ENCODE data around the gene NRP2.
A peak's percentile ranks its signal among the peaks of the same experiment; 100 is the strongest.

The NRP2 gene

GRCh38 chr2:205660521-205661124, 21.7 kb upstream of the NRP2 start:
- no peak for DNase-seq (ENCODE audit: low spot score)

GRCh38 chr2:205661281-205661680, 21.0 kb upstream of the NRP2 start:
- DNase-seq (ENCODE audit: low spot score): no peak

GRCh38 chr2:205662206-205662965, 19.9 kb upstream of the NRP2 start:
- DNase-seq (ENCODE audit: low spot score): no peak

- no peak for DNase-seq (ENCODE audit: low spot score)
Observed at GRCh38 chr2:205665791-205666190, 16.5 kb upstream of the NRP2 start.

- DNase-seq (ENCODE audit: low spot score): no peak
Observed at GRCh38 chr2:205670292-205670691, 12.0 kb upstream of the NRP2 start.

GRCh38 chr2:205673312-205673711, 9.0 kb upstream of the NRP2 start:
- DNase-seq (ENCODE audit: low spot score): no peak

GRCh38 chr2:205675861-205676516, 6.3 kb upstream of the NRP2 start:
- DNase-seq (ENCODE audit: low spot score): peak; percentile 59

- DNase-seq (ENCODE audit: low spot score): no peak
Observed at GRCh38 chr2:205678541-205679142, 3.7 kb upstream of the NRP2 start.

GRCh38 chr2:205679410-205680009, 2.8 kb upstream of the NRP2 start:
- no peak for DNase-seq (ENCODE audit: low spot score)

GRCh38 chr2:205680067-205680466, 2.2 kb upstream of the NRP2 start:
- no peak for DNase-seq (ENCODE audit: low spot score)

- DNase-seq (ENCODE audit: low spot score): no peak
Observed at GRCh38 chr2:205680903-205681302, 1.4 kb upstream of the NRP2 start.

GRCh38 chr2:205681401-205682238, 681 bp upstream of the NRP2 start:
- no peak for DNase-seq (ENCODE audit: low spot score)

- no peak for DNase-seq (ENCODE audit: low spot score)
Observed at GRCh38 chr2:205682971-205683501, 735 bp downstream of the NRP2 start.

- DNase-seq (ENCODE audit: low spot score): no peak
Observed at GRCh38 chr2:205683502-205684367, 1.4 kb downstream of the NRP2 start.

GRCh38 chr2:205684871-205685313, 2.6 kb downstream of the NRP2 start:
- no peak for DNase-seq (ENCODE audit: low spot score)

- DNase-seq (ENCODE audit: low spot score): no peak
Observed at GRCh38 chr2:205685314-205686055, 3.2 kb downstream of the NRP2 start.

GRCh38 chr2:205686056-205686782, 3.9 kb downstream of the NRP2 start:
- DNase-seq (ENCODE audit: low spot score): no peak

- no peak for DNase-seq (ENCODE audit: low spot score)
Observed at GRCh38 chr2:205686783-205687640, 4.7 kb downstream of the NRP2 start.
